ENCODE data around the gene ZNF32. TPM values are rescaled to one million over a fixed set of nuclear protein-coding genes. Genes with fewer than 3 reads are reported as not detected.

The ZNF32 gene
- total and polyA plus RNA-seq, 4 donors, result 22.0 to 68.6 (median 47.5) TPM

DNA sequence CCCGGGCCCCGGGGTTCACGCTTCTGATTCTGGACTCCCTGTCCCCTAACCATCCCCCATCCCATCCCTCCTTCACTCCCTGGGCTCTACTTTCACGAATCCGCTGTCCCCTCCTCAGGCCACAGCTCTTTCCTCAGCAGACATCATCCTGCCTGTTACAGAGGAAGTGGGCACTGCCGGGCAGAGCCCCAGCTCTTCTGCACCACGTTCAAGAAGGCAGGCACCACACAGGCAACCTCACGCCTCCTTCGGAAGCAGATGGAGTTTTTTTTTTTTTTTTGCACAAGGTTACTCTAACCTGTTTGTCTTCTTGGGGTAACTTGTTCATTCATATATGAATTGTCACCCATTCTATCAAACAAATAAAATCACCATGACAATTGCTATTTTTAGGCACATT is 17.9 kb upstream of the ZNF32 start:
- Histone ChIP-seq H3K36me3 (ENCODE audit: control insufficient read depth in 1 of 2, insufficient read depth in 2 of 2, low read length in 1 of 2) (no peaks in the 10 kb centered on the region), H3K9me3 (ENCODE audit: control insufficient read depth, low read length) (no peaks in the 10 kb centered on the region), H3K4me3 (ENCODE audit: low read length in 2 of 2) (no peak overlapping the region), H3K27ac (ENCODE audit: low read depth in 1 of 2, low read length in 2 of 2) (no peak overlapping the region), H3K4me1 (ENCODE audit: control insufficient read depth in 1 of 2, insufficient read depth in 2 of 2, low read length in 2 of 2) (no peaks in the 10 kb centered on the region), H3K27me3 (ENCODE audit: control insufficient read depth in 1 of 2, insufficient read depth in 2 of 2, low read length in 1 of 2) (peaks cover 0 to 2% of the 10 kb centered on the region in 2 donors)
- no peak for DNase-seq
- 90 to 91% methylated on average over 9 of the region's 9 CpGs for WGBS, 2 donors
- intact Hi-C loops (cut with DNase I), result loop anchor here in 1 of 2 donors (5.0 kb wide), 1 partner anchor 1196 kb away; no protein-coding TSS in a partner anchor
- ATAC-seq (ENCODE audit: low FRiP score), result no peak

DNA sequence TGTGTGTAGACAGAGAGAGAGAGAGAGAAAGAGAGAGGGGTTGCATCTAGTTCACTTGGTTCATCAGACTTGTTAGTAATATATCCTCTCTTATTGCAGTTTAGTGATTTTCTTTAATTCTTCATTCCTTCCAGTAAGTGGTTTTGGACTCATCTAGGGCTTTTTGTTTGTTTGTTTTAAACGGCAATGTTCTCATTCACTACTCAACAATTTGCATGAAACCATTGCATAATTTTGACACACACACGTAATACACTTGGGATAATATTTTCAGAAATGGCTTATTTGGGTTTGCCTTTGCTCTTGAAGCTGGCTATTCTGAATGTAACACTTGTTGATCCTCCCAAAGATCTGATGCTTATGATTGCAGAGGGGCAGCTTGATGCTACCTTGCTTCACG is 16.4 kb upstream of the ZNF32 start:
- DNase-seq, result no peak
- 52 to 58% methylated on average over 3 of the region's 3 CpGs for WGBS, 2 donors
- no peak for ATAC-seq (ENCODE audit: low FRiP score)
- no peak overlapping the region for H3K4me3 ChIP-seq (ENCODE audit: low read length in 2 of 2)
- H3K4me1 ChIP-seq (ENCODE audit: control insufficient read depth in 1 of 2, insufficient read depth in 2 of 2, low read length in 2 of 2), result no peaks in the 10 kb centered on the region
- no peak overlapping the region for H3K27ac ChIP-seq (ENCODE audit: low read depth in 1 of 2, low read length in 2 of 2)
- H3K36me3 ChIP-seq (ENCODE audit: control insufficient read depth in 1 of 2, insufficient read depth in 2 of 2, low read length in 1 of 2), result no peaks in the 10 kb centered on the region
- peaks cover 0 to 2% of the 10 kb centered on the region in 2 donors for H3K27me3 ChIP-seq (ENCODE audit: control insufficient read depth in 1 of 2, insufficient read depth in 2 of 2, low read length in 1 of 2)
- H3K9me3 ChIP-seq (ENCODE audit: control insufficient read depth, low read length), result no peaks in the 10 kb centered on the region
- intact Hi-C loops (cut with DNase I), result loop anchor here in 1 of 2 donors (5.0 kb wide), 1 partner anchor 1197 kb away; no protein-coding TSS in a partner anchor

DNA sequence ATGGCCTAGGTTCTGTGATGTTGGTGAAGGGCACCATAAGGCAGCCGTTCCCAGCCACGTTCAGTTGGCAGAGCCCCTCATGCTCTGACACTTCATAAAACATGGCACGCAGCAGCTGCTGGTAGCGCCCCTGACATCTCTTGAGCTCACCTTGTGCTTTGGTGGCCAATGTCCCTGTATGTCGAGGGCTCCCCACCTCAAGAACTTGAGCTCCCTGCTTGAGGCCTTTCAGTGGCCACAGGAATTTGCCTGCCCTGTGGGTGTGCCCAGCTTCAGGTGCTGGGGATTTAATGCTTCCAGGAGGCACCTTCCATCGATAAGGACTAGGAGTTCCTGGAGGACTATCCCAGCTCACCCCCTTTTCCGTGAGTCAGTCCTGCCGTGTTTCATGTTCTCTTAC is 9.5 kb upstream of the ZNF32 start:
- ATAC-seq (ENCODE audit: low FRiP score), result no peak
- intact Hi-C loops (cut with DNase I), result no loop called here
- no peaks in the 10 kb centered on the region for H3K36me3 ChIP-seq (ENCODE audit: control insufficient read depth in 1 of 2, insufficient read depth in 2 of 2, low read length in 1 of 2)
- H3K27ac ChIP-seq (ENCODE audit: low read depth in 1 of 2, low read length in 2 of 2), result no peak overlapping the region
- no peaks in the 10 kb centered on the region for H3K27me3 ChIP-seq (ENCODE audit: control insufficient read depth in 1 of 2, insufficient read depth in 2 of 2, low read length in 1 of 2)
- WGBS, 2 donors, result 78 to 85% methylated on average over 8 of the region's 8 CpGs
- no peak for DNase-seq
- H3K4me3 ChIP-seq (ENCODE audit: low read length in 2 of 2), result no peak overlapping the region
- H3K9me3 ChIP-seq (ENCODE audit: control insufficient read depth, low read length), result no peaks in the 10 kb centered on the region
- H3K4me1 ChIP-seq (ENCODE audit: control insufficient read depth in 1 of 2, insufficient read depth in 2 of 2, low read length in 2 of 2), result no peaks in the 10 kb centered on the region

DNA sequence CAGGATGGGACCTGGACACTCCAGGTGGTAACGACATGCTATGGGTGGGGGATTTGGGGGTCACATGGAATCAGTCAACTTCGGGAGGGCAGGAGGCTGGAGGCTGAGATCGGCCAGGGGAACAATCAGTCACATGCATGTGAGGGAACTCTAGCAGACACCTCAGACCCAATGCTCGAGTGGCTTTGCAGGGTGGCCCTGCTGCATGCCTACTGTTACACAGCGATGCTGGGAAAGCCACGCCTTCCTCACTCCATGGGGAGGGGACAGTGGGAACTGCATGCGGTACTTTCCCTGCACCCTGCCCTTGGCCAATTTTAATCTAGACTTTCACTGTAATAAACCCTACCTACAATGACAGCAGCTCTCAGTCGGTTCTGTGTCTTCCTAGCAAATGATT is 6.6 kb upstream of the ZNF32 start:
- Histone ChIP-seq H3K9me3 (ENCODE audit: control insufficient read depth, low read length) (no peaks in the 10 kb centered on the region), H3K36me3 (ENCODE audit: control insufficient read depth in 1 of 2, insufficient read depth in 2 of 2, low read length in 1 of 2) (no peaks in the 10 kb centered on the region), H3K27me3 (ENCODE audit: control insufficient read depth in 1 of 2, insufficient read depth in 2 of 2, low read length in 1 of 2) (no peaks in the 10 kb centered on the region), H3K4me1 (ENCODE audit: control insufficient read depth in 1 of 2, insufficient read depth in 2 of 2, low read length in 2 of 2) (no peaks in the 10 kb centered on the region), H3K27ac (ENCODE audit: low read depth in 1 of 2, low read length in 2 of 2) (no peak overlapping the region), H3K4me3 (ENCODE audit: low read length in 2 of 2) (no peak overlapping the region)
- ATAC-seq (ENCODE audit: low FRiP score) (no peak), DNase-seq (no peak)
- WGBS, 2 donors, result 76 to 80% methylated on average over 8 of the region's 8 CpGs
- intact Hi-C loops (cut with DNase I), result no loop called here

DNA sequence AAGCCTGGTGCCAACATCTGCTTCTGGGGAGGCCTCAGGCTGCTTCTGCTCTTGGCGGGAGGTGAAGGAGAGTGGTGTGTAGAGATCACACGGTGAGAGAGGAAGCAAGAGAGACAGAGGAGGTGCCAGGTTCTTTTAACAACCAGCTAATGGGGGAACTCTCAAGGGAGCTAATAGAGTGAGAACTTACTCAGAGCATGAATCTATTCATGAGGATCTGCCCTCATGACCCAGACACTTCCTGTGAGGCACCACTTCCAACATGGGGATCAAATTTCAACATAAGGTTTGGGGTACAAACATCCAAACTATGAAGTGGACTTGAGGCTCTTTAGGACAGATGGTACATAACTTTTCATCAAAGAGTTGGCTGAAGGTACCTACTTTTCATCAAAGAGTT is 5.1 kb upstream of the ZNF32 start:
- H3K4me3 ChIP-seq (ENCODE audit: low read length in 2 of 2), result no peak overlapping the region
- H3K36me3 ChIP-seq (ENCODE audit: control insufficient read depth in 1 of 2, insufficient read depth in 2 of 2, low read length in 1 of 2), result no peaks in the 10 kb centered on the region
- no peak for DNase-seq
- intact Hi-C loops (cut with DNase I), result no loop called here
- no peak overlapping the region for H3K27ac ChIP-seq (ENCODE audit: low read depth in 1 of 2, low read length in 2 of 2)
- 48 to 61% methylated on average over 2 of the region's 2 CpGs for WGBS, 2 donors
- no peak for ATAC-seq (ENCODE audit: low FRiP score)
- H3K9me3 ChIP-seq (ENCODE audit: control insufficient read depth, low read length), result no peaks in the 10 kb centered on the region
- no peaks in the 10 kb centered on the region for H3K27me3 ChIP-seq (ENCODE audit: control insufficient read depth in 1 of 2, insufficient read depth in 2 of 2, low read length in 1 of 2)
- H3K4me1 ChIP-seq (ENCODE audit: control insufficient read depth in 1 of 2, insufficient read depth in 2 of 2, low read length in 2 of 2), result no peaks in the 10 kb centered on the region

DNA sequence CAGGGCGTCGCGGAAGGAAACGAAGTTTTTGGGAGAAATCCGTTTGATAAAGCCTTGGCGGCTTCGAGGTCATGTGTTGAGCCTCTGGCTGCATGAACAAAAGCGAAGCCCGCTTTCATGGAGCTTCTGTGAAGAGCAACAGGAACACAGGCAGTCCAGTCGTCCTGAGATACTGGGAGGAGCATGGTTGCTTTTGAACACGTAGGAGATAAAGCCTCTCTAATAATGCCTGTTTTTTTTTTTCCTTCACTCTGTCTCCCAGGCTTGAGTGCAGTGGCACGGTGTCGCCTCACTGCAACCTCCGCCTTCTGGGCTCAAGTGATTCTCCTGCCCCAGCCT is 473 bp upstream of the ZNF32 start:
- Histone ChIP-seq H3K9me3 (ENCODE audit: control insufficient read depth, low read length) (peaks cover 9% of the 10 kb centered on the region), H3K27ac (ENCODE audit: low read depth in 1 of 2, low read length in 2 of 2) (peak overlapping the region in 1 of 2 donors; percentile 35), H3K36me3 (ENCODE audit: control insufficient read depth in 1 of 2, insufficient read depth in 2 of 2, low read length in 1 of 2) (peaks cover 9 to 18% of the 10 kb centered on the region in 2 donors), H3K4me1 (ENCODE audit: control insufficient read depth in 1 of 2, insufficient read depth in 2 of 2, low read length in 2 of 2) (no peaks in the 10 kb centered on the region), H3K27me3 (ENCODE audit: control insufficient read depth in 1 of 2, insufficient read depth in 2 of 2, low read length in 1 of 2) (no peaks in the 10 kb centered on the region), H3K4me3 (ENCODE audit: low read length in 2 of 2) (peak overlapping the region; percentile 23 to 94)
- DNase-seq (no peak), ATAC-seq (ENCODE audit: low FRiP score) (peak; percentile 37)
- intact Hi-C loops (cut with DNase I), result no loop called here
- 21 to 23% methylated on average over 14 of the region's 14 CpGs for WGBS, 2 donors

DNA sequence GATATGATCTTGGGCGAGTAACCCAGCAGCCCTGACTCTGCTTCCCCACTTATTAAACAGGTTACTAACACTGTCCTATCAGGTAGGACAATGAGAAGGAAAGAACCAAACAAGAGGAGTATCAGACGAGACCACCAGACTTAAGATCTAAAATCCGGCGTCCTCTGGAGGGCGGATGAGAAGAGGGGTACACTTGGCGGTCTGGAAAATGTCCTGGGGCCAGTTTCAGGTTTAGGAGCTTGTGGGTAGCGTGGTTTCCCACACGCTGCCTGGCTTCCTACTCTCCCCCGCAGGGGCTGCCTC is 635 bp downstream of the ZNF32 start:
- Histone ChIP-seq H3K4me3 (ENCODE audit: low read length in 2 of 2) (peak overlapping the region; percentile 93 to 94), H3K9me3 (ENCODE audit: control insufficient read depth, low read length) (peaks cover 13% of the 10 kb centered on the region), H3K27ac (ENCODE audit: low read depth in 1 of 2, low read length in 2 of 2) (no peak overlapping the region), H3K27me3 (ENCODE audit: control insufficient read depth in 1 of 2, insufficient read depth in 2 of 2, low read length in 1 of 2) (no peaks in the 10 kb centered on the region), H3K4me1 (ENCODE audit: control insufficient read depth in 1 of 2, insufficient read depth in 2 of 2, low read length in 2 of 2) (no peaks in the 10 kb centered on the region), H3K36me3 (ENCODE audit: control insufficient read depth in 1 of 2, insufficient read depth in 2 of 2, low read length in 1 of 2) (peaks cover 12 to 21% of the 10 kb centered on the region in 2 donors)
- ATAC-seq (ENCODE audit: low FRiP score), result no peak
- DNase-seq, result no peak
- intact Hi-C loops (cut with DNase I), result no loop called here
- 40 to 44% methylated on average over 9 of the region's 9 CpGs for WGBS, 2 donors

DNA sequence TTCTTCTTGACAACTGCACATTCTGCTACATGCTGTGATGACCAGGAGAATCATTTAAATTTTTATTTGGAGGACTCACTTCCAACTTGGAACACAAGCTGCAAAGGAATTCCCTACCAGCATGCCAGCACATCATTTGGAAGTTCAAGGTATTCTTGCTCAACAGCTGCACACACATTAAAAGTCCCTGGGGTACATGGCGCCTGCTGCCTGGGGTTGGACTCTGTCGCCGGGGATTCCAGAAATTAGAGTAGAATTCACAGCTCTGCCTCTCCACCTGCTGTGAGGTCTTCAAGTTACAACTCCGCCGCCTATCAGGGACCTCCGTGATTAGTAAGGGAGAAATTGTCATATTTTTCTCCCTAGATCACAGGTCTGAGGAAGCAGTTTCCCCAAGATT is 1.1 kb downstream of the ZNF32 start:
- Histone ChIP-seq H3K27me3 (ENCODE audit: control insufficient read depth in 1 of 2, insufficient read depth in 2 of 2, low read length in 1 of 2) (no peaks in the 10 kb centered on the region), H3K4me3 (ENCODE audit: low read length in 2 of 2) (peak overlapping the region in 1 of 2 donors; percentile 94), H3K27ac (ENCODE audit: low read depth in 1 of 2, low read length in 2 of 2) (no peak overlapping the region), H3K4me1 (ENCODE audit: control insufficient read depth in 1 of 2, insufficient read depth in 2 of 2, low read length in 2 of 2) (no peaks in the 10 kb centered on the region), H3K36me3 (ENCODE audit: control insufficient read depth in 1 of 2, insufficient read depth in 2 of 2, low read length in 1 of 2) (peaks cover 12 to 21% of the 10 kb centered on the region in 2 donors), H3K9me3 (ENCODE audit: control insufficient read depth, low read length) (peaks cover 13% of the 10 kb centered on the region)
- intact Hi-C loops (cut with DNase I), result no loop called here
- no peak for DNase-seq
- ATAC-seq (ENCODE audit: low FRiP score), result no peak
- WGBS, 2 donors, result 96% methylated on average over 6 of the region's 6 CpGs

DNA sequence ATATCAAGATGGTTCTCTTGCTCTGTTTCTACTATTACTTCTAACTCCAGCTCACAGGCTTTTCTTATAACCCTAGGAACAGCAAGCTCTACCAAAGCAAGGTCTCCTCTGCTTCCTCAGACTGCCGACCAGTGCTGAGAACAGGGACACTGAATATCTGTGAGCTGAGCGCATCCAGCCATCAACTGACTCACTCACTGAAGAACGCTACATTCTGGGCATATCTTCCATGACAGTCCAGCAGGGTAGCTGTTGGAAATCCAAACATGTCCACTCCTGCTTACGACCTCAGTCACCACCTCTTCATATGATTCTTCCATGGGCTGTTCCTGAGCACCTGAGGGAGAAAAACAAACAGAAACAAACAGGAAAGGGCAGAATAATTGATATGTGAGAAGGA is 2.8 kb downstream of the ZNF32 start:
- intact Hi-C loops (cut with DNase I), result no loop called here
- no peak for ATAC-seq (ENCODE audit: low FRiP score)
- Histone ChIP-seq H3K4me3 (ENCODE audit: low read length in 2 of 2) (no peak overlapping the region), H3K27me3 (ENCODE audit: control insufficient read depth in 1 of 2, insufficient read depth in 2 of 2, low read length in 1 of 2) (no peaks in the 10 kb centered on the region), H3K4me1 (ENCODE audit: control insufficient read depth in 1 of 2, insufficient read depth in 2 of 2, low read length in 2 of 2) (no peaks in the 10 kb centered on the region), H3K9me3 (ENCODE audit: control insufficient read depth, low read length) (peaks cover 18% of the 10 kb centered on the region), H3K36me3 (ENCODE audit: control insufficient read depth in 1 of 2, insufficient read depth in 2 of 2, low read length in 1 of 2) (peaks cover 12 to 21% of the 10 kb centered on the region in 2 donors), H3K27ac (ENCODE audit: low read depth in 1 of 2, low read length in 2 of 2) (no peak overlapping the region)
- 98 to 99% methylated on average over 4 of the region's 4 CpGs for WGBS, 2 donors
- DNase-seq, result no peak
